GM20431 (cell line): ENCODE measurements around the gene RSKR.
"Not testable (repeated sequence)": the region's sequence is repeated elsewhere in the genome, so short reads cannot be mapped to it uniquely, and the experiment has no call there.

Experiments used
- in situ Hi-C: fragments of 300-500 bp; cut with MseI, MboI; formaldehyde crosslinking; loops from one replicate; pipeline ENCODE4 v1.15.0; 2020; ENCODE audit warnings: low sequenced_read_pairs; ENCODE audit not compliant: unreplicated experiment

Gene RSKR

DNA sequence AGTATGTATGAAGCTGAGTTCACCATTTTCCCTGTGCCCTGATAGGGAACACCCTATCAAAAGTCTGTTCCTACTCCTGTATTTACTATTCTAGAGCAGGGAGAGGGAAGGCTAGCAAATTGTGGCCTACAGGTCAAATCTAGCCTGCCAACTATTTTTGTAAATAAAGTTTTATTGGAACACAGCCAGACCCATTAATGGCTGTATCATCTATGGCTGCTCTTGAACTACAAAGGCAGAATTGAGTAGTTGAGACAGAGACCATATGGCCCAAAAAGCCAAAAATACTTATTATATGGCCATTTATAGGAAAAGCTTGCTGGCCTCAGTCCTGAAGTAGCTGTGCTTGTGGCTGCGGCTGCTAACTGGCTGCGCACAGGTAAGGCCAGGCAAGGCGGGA lies 33.0 kb downstream of the RSKR start:
- in situ Hi-C loops, result no loop called here

DNA sequence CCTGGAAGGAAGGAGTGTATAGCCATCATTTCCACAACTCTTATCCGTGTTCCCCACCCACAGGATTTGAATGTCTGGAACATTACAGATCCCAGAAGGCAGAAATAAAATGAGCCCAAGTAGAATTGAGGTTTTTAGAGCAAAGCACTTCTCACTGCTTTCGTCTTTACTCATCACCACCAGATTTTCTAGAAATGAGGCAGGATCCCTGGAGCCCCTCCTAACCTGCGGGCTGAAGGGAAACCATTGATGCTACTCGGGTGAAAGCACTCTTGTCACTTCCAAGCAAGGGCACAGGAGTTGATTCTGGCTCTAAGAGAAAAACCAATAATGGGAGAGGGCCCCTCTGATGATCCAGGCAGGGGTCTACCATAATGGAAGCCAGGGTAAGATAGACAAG lies 34.5 kb downstream of the RSKR start:
- in situ Hi-C loops, result no loop called here

DNA sequence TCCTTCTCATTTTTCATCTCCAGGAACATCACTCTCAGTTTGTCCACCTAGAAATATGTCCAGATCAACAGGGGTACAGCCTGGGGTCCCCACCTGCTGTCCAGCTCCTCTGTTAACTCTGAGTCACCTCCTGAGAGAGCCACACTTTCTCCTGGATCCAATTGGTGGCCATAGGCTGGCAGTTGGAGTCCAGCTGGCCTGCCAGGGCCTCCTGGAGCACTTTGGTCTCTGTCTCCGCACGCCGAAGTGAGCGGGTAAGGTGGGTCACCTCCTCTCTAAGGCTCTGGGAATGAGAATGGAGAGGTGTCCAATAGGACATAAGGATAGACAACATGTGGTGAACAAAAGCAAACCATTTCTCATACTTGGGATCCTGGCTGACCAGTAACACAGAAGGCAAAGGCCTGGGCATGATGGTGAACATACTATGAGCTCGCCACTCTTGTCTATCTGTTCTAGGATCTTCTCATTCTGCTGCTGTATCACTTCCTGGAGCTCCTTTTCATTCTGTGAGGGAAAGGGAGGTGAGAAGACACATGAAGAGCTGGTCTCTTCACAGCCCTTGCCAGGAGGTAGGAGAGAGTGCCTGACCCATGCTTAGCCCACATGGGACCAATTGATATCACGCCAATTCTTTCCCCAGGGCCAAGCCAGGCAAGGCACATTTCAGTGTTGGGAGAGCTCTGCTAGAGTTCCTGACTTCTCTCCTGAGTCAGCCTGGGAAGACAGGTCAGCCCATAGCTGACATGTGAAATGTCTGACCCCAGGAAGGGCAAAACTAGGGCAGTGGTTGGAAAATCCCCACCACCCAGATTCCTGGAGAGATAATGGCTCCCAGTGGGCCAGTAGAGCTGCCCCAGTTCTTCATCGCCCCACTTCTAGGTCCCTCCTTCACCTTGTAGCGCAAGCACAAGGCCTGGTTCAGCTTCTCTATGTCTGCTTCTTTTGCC lies 35.5 kb downstream of the RSKR start:
- in situ Hi-C loops, result no loop called here

DNA sequence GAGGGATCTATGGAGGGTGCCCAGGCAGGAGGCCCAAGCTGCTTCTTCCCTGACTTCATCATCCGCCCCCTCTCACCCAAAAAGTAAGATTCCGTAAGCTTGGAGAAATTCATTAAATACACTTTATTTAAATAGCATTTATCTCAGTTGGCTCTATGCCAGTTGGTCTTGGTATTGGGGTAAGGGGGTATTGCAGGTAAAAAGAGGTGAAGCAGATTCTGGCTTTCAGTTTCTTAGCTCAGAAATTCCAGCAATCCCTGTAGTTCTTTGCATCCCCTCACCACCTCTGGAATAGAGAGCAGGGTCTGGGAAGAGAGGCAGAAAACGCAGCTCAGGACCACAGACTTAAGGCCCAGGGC lies 36.5 kb downstream of the RSKR start:
- in situ Hi-C loops, result no loop called here

DNA sequence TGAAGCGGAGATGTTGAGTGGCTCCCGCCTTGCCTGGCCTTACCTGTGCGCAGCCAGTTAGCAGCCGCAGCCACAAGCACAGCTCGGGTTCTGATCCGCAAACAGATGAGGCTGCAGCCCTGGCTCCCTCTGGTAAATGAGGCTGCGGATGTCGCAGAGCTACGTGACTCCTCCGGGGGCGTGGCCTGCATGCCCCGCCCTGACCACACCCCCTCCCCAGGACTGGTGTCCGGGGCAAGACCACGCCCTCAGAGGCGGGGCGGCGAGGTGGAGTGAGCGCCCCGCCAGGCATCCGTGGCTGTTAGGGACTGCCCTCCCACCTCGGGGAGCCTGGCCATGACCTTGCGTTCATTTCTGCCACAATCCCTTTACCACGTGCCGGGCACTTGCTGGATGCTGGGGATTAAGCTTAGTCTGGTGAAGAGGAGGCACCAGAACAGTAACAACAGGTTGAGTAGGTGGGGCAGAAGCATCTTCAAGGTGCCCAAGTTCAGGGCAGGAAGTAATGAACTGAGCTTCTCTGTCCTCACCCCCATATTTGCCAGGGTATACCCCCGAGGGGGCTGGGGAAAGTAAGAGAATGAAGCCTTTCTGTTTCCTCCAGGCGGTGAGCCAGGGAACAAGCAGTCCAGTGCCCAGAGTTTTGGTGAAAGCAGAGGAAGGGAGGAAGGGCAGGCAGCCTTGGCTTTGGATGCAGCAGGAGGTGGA lies 37.1 kb downstream of the RSKR start, which contains the start of gene ALDOC:
Gene ALDOC (minus strand): TSS at position 138 of the 708 bp plus-strand sequence. CDS start 1,363 bp downstream, outside the sequence.
- in situ Hi-C loops, result no loop called here

DNA sequence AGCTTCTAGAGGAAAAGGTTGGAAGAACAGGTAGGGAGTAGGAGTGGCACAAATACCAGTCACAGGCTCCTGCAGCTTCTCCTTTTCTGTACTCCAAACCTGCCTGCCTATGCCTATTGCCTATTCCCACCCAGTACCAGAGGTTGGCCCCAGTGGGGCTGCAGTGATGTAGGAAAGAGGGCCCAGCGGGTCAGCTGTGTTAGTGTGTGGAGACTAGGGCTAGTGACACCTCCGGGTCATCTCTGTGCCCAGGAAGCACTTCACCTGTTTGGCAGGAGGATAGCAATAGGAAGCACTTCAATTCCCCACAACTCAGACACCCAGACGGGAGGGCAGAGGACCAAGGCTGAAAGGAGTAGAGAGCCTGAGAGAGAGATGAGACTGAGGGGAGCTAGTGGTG lies 38.0 kb downstream of the RSKR start:
- in situ Hi-C loops, result not testable (repeated sequence)

DNA sequence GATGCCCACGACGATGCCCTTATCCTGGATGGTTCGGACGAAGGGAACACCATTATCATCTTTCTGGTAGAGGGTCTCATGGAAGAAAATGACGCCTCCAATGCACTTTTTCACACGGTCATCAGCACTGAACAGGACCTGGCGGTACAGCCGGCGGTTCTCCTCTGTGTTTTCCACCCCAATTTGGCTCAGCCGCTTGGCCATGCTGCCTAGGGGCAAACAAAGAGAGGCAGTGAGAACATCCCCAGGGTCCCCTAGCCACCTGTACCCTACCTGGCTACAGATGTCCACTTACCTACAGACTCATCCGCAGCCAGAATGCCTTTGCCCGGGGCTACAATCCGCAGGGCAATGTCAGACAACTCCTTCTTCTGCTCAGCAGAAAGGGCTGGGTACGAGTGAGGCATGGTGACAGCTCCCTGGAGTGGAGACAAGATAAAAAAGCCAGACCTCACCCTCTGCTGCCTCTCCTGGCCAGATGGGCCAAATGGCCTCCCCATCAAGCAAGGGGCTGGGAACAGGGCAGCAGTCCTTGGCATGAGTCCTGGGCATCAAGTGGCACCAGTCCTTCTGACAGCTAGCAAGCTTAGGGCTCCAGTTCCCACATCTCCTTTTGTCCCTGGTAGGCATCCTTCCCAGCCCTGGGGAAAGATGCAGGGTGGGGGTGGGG lies 38.7 kb downstream of the RSKR start:
- in situ Hi-C loops, result no loop called here

DNA sequence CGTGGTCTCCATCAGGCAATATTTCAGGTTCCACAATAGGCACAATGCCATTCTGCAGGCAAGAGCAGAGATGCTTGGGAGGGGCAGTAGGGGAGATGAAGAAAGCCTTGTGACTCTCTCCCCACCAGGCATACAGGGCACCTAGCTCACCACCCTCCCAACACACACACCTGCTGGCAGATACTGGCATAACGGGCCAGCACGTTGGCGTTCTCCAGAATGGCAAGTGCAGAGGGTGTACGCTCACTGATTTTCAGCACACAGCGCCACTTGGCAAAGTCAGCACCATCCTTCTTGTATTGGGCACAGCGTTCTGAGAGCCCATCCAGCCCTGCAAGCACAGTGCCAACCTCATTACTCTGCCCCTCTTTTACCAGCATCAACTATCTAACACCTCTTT lies 39.5 kb downstream of the RSKR start:
- in situ Hi-C loops, result no loop called here

DNA sequence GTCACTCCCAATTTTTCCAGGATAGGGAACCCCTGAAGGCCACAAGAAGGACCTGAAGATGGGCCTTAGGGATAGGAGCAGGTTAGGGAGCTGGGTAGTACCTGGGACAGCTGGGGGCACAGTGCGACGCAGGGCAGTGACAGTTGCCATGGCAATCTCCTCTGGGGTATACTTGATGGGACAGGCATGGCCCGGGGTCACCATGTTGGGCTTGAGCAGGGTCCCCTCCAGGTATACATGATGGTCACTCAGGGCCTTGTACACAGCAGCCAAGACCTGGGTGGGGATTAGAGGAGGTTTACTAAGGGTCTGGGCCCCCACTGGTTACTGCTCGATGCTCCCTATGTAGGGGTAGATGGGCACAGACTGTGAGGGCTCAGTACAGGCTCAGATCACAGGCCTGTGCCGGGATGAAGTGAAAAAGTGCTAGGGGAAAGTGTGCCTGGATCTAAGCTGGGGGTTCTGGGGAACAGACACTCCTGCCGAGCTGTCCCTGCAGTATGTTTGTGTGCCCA lies 40.0 kb downstream of the RSKR start:
- in situ Hi-C loops, result no loop called here

DNA sequence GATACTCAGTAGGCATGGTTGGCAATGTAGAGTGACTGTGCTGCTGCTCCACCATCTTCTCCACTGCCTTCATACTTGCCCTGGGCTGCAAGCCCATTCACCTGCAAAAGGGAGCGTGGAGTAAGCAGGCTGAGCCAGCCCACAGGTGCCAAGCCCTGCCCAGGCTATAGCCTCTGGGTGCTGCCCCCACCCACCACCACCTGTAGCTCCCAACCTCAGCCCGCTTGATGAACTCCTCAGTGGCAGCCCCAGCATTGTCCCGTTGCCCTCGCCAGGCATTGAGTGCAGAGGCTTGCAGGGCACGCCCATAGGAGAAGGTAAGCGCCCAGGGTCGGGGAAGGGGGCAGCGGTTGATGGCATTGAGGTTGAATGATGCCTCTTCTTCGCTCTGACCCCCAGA lies 40.5 kb downstream of the RSKR start:
- in situ Hi-C loops, result no loop called here

DNA sequence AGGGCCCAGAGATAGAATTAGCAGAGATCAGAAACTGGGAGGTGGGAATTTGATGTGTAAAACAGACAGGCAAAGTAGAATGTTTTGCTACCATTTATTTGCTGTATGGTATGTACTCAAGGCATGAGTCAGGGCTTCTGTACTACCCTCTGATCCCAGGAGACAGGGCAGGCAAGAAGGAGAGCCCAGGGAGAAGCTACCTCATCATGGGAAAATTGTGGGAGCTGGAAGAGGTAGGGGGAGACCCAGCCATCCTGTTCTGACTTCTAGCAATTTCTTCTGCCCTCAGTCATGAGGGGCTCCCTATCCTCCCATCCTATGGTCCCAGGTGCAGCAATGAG lies 41.0 kb downstream of the RSKR start:
- in situ Hi-C loops, result no loop called here

DNA sequence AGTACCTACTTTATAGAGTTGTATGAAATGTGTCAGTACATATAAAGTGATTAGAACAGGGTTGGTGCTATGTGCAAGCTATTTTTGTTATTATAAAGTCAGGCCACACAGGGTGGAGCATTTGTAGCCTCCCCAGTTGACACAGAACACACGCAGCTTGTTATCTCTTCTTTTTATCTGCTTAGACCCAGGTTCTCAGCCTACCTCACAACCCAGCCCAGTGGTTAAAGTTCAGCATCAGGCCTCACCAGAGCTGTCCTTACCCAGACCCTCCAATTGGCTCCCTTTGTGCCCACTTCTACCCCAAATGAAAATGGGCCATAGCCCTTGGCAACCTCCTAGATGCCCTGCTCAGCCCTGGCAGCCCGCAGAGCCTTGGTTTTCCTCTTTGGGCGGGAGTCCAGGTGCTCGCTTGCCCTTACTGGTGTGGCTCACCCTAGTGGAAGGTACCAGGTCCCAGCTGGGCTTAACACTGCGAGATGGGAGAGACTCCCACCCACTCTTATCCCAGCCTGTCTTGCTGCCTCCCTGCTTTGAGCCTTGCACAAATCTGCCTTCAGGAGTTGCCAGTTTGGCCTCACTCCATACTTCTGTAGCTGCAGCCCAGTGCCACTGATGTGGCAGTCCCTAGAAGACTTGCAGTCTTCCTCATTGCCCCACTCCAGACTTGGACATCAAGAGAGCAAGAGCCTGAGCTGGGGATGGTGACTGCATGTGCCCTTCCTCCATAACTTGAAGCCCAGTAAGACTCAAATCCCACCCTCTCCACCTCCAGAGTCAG lies 41.5 kb downstream of the RSKR start:
- in situ Hi-C loops, result no loop called here

DNA sequence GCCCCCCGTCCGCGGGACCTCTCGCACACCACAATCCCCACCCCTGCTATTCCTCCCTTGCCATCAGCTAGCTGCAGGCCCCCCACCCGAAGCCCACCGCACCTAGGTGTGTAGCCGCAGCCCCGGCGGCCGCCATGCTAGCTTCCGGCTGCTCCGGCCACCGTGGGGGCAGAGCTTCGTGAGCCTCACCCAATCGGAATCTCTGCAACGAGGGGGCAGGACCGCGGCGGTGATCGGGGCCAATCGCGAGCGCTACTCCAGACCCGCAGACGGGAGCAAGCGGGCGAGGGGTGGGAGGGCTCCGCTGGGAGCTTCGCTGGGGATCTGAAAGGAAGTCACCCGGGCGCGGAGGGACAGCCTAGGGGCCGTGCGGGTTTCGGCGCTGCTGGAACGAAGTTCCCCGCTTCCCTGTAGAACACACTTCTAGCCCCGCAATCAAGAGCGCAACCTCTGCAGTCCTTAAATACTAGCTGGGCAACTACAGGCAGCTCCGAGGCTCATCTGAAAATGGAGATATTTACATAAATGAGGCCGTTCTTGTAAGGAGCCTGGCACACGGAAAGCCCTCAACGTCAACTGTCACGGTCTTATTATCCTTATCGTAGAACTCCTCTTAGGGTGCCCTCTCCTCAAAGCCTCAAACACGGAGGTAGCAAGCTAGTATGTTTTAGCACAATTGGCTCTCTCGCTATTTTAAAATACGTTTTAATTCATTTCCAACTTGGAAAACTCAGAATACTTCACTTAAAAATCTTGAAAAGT lies 42.4 kb downstream of the RSKR start, which contains the start of gene PIGS:
Gene PIGS (minus strand): TSS at position 164 of the 762 bp plus-strand sequence. CDS start 28 bp downstream, at position 136.
- in situ Hi-C loops, result no loop called here

DNA sequence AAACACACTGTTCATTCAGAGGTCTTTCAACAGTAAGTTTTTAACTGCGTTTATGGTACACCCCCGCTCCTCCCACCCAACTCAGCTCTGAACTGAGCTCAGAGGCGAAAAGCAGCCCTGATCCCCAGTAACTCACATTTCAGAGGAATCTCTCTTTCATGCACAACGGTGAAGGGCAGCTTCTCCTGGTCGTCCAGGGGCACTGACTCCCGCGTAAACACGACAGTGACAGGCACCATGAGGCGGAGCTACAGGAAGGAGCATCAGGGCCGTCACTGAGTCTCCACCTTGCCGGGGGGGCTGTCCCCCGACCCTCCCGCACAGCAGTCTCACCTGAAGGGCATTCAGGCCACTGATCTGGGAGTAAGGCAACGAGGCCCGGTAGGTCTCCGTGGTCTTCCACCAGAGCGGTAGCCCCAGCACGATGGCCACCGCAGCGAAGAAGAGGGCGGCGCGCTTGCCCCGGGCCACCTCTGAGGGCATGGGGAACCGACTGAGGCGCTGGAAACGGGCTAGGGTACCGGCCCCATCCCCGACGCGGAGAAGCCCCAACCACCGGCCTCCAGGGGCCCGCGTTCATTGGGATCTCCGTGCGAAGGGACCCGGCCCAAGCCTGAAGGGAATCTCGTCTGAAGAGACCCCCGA lies 43.1 kb downstream of the RSKR start:
- in situ Hi-C loops, result no loop called here

DNA sequence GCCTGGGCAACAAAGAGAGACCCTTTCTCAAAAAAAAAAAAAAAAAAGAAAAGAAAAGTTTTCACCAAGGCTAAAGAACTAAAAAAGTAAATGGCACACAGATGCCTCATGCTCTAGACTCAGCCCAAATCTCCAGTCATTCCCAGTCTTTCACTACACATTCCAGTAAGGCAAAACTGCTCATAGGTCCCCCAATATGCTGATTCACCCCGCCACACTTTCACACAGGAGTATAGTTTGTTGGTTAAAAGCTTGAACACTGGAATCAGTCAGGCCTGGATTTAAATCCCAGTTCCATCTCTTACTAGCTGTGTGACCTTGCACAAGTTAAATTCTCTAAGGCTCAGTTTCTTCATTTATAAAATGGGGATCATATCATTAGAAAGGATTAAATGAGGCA lies 44.5 kb downstream of the RSKR start:
- in situ Hi-C loops, result no loop called here

DNA sequence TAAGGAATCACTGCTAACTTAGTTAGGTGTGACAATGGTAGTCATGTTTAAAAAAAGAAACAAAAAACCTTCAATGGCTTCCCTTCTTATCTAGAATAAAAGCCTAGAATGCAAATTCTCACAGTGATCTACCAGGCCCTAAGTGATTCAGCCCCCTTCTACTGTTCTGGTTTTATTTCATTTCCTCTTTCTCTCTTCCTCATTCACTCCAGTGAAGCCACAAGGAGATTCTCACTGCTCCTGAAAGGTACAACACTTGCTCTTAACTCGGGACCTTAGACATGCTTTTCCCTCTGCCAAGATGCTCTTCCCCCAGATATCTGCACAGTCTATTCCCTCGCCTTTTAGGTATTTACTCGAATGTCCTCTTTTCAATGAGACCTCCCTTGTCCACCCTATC lies 46.4 kb downstream of the RSKR start:
- in situ Hi-C loops, result no loop called here

DNA sequence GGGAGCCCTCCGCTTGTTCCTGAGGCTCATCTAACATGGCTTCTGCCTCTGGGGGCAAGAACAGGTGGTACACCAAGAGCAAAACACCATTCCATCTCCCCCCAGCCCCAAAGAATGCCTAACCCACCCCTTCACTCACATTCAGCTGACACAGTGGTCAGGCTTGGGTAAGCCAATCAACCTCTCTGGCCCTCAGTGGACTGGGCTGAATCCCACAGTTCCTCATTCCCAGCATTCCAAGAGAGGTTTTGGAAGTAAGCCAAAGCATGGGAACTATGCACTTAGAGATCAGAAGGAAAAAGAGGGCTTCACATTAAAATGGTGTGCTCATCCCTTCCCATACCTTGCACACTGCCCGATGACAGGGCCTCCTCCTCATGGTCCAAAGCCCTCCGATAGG lies 50.5 kb downstream of the RSKR start:
- in situ Hi-C loops, result no loop called here
